IMR-90 (cell line): Measurements from ENCODE around the gene DUSP11. TPM values are rescaled to one million over a fixed set of nuclear protein-coding genes. Genes with fewer than 3 reads are reported as not detected.
"Not testable (repeated sequence)": the region's sequence is repeated elsewhere in the genome, so short reads cannot be mapped to it uniquely, and the experiment has no call there.

Experiments
- ATAC-seq: fragments of 200-7000 bp; cut with Tn5 transposase; 2 replicates; pipeline ENCODE4 v1.9.1; 2020; ENCODE audit warnings: low read depth, mild to moderate bottlenecking, moderate library complexity
- BruUV-seq: library from RNA; stranded (reverse); fragments of 400-500 nt; replicated peaks from 2 replicates; lab custom pipeline; 2021; lab: Mats Ljungman, UMichigan
- CTCF ChIA-PET: fragments of 300-600 bp; formaldehyde crosslinking; extraction: SDS; loops from one replicate; lab custom pipeline; 2021; ENCODE audit warnings: antibody characterized with exemption; lab: Yijun Ruan, JAX
- POLR2A ChIA-PET: fragments of 300-600 bp; sonication (Branson Sonifier 250); formaldehyde crosslinking; loops from one replicate; lab custom pipeline; 2022; ENCODE audit warnings: antibody characterized with exemption; ENCODE audit not compliant: unreplicated experiment; lab: Charles Lee
- DNase-seq: peaks from one replicate; pipeline ENCODE4 v3.0.0; 2013
- H2AFZ ChIP-seq: replicated peaks from 2 replicates; pipeline ENCODE3; 2013; ENCODE audit warnings: low read length, mild to moderate bottlenecking; ENCODE audit not compliant: poor library complexity
- H2AK5ac ChIP-seq: 2 replicates; pipeline ENCODE4 v1.6.1; 2013; ENCODE audit warnings: low read depth, low read length, inconsistent platforms
- H2AK9ac ChIP-seq: replicated peaks from 2 replicates; pipeline ENCODE3; 2013; ENCODE audit warnings: mild to moderate bottlenecking, low read depth, low read length, moderate library complexity; ENCODE audit not compliant: poor library complexity
- H2BK120ac ChIP-seq: 2 replicates; pipeline ENCODE4 v1.6.1; 2013; ENCODE audit warnings: low read depth, low read length, inconsistent platforms
- H2BK15ac ChIP-seq: 3 replicates; pipeline ENCODE4 v1.6.1; 2013; ENCODE audit warnings: low read depth, low read length, inconsistent platforms
- H2BK20ac ChIP-seq: 2 replicates; pipeline ENCODE4 v1.6.1; 2013; ENCODE audit warnings: low read depth, mild to moderate bottlenecking, inconsistent platforms, low read length, moderate library complexity
- H2BK5ac ChIP-seq: 2 replicates; pipeline ENCODE4 v1.6.1; 2013; ENCODE audit warnings: mild to moderate bottlenecking, low read depth, low read length, inconsistent platforms; ENCODE audit not compliant: poor library complexity, severe bottlenecking
- H3K14ac ChIP-seq: replicated peaks from 2 replicates; pipeline ENCODE4 v1.6.1; 2013; ENCODE audit warnings: low read depth, low read length, inconsistent platforms
- H3K18ac ChIP-seq: 2 replicates; pipeline ENCODE4 v1.6.1; 2013; ENCODE audit warnings: low read depth, low read length, control low read depth
- H3K23ac ChIP-seq: 2 replicates; pipeline ENCODE4 v1.6.1; 2013; ENCODE audit warnings: low read depth, low read length, inconsistent platforms
- H3K27ac ChIP-seq: 2 replicates; pipeline ENCODE4 v1.5.1; 2013; ENCODE audit warnings: mild to moderate bottlenecking, control low read depth, low read length; ENCODE audit not compliant: insufficient read depth
- H3K27me3 ChIP-seq: 2 replicates; pipeline ENCODE4 v1.6.1; 2013; ENCODE audit warnings: low read length; ENCODE audit not compliant: control insufficient read depth, insufficient read depth
- H3K36me3 ChIP-seq: 2 replicates; pipeline ENCODE4 v1.6.1; 2013; ENCODE audit warnings: low read length, mixed read lengths; ENCODE audit not compliant: control insufficient read depth, insufficient read depth
- H3K4ac ChIP-seq: 2 replicates; pipeline ENCODE4 v1.6.1; 2013; ENCODE audit warnings: low read depth, low read length, inconsistent platforms
- H3K4me1 ChIP-seq: 2 replicates; pipeline ENCODE4 v1.6.1; 2013; ENCODE audit warnings: low read length, mixed read lengths; ENCODE audit not compliant: control insufficient read depth, insufficient read depth
- H3K4me2 ChIP-seq: 2 replicates; pipeline ENCODE4 v1.6.1; 2013; ENCODE audit warnings: low read depth, mild to moderate bottlenecking, control low read depth, low read length, moderate library complexity
- H3K4me3 ChIP-seq: 2 replicates; pipeline ENCODE4 v1.5.1; 2013; ENCODE audit warnings: low read depth, mild to moderate bottlenecking, control low read depth, low read length, moderate library complexity; ENCODE audit not compliant: insufficient read depth
- H3K56ac ChIP-seq: 2 replicates; pipeline ENCODE4 v1.6.1; 2013; ENCODE audit warnings: low read length, inconsistent platforms; ENCODE audit not compliant: insufficient read depth; ENCODE audit errors: extremely low read depth
- H3K79me1 ChIP-seq, 2 experiments: 2 replicates each; pipeline ENCODE4 v1.6.1; 2013; ENCODE audit warnings: low read length in 2 of 2, inconsistent platforms in 1 of 2, low read depth in 1 of 2
- H3K9ac ChIP-seq: 2 replicates; pipeline ENCODE4 v1.6.1; 2013; ENCODE audit warnings: low read depth, low read length, control low read depth
- H3K9me1 ChIP-seq: 2 replicates; pipeline ENCODE4 v1.6.1; 2013; ENCODE audit warnings: low read length, inconsistent platforms; ENCODE audit not compliant: insufficient read depth
- H3K9me3 ChIP-seq: 2 replicates; pipeline ENCODE4 v1.6.1; 2013; ENCODE audit warnings: low read length; ENCODE audit not compliant: control insufficient read depth, insufficient read depth
- H4K20me1 ChIP-seq: 2 replicates; pipeline ENCODE4 v1.6.1; 2013; ENCODE audit warnings: low read length, inconsistent platforms; ENCODE audit not compliant: insufficient read depth
- H4K5ac ChIP-seq: 2 replicates; pipeline ENCODE4 v1.6.1; 2013; ENCODE audit warnings: mild to moderate bottlenecking, low read depth, low read length, control low read depth
- H4K8ac ChIP-seq, 2 experiments: 2 replicates each; pipeline ENCODE4 v1.6.1; 2013; ENCODE audit warnings: low read depth in 2 of 2, low read length in 2 of 2, control low read depth in 1 of 2, inconsistent platforms in 1 of 2
- H4K91ac ChIP-seq: 2 replicates; pipeline ENCODE4 v1.6.1; 2013; ENCODE audit warnings: low read depth, low read length, inconsistent platforms; ENCODE audit not compliant: insufficient read depth
- WGBS, 2 experiments: methylation state at CpG; one replicate each; pipeline versions ENCODE4 v1.1.5 to v1.1.7; 2013; ENCODE audit warnings: missing lambda C conversion rate in 2 of 2; ENCODE audit not compliant: insufficient read length in 1 of 2; ENCODE audit errors: extremely low coverage in 2 of 2; 5-methylcytosine and 5-hydroxymethylcytosine counted together
- dilution Hi-C: fragments of 300-500 bp; cut with HindIII; formaldehyde crosslinking; loops from one replicate; pipeline ENCODE4 v1.14.3; 2018; ENCODE audit warnings: low sequenced_read_pairs; ENCODE audit not compliant: unreplicated experiment
- in situ Hi-C: fragments of 300-500 bp; cut with MboI; formaldehyde crosslinking; loops from 3 replicates; pipeline ENCODE4 v1.14.3; 2019; ENCODE audit warnings: low sequenced_read_pairs, inconsistent platforms, mixed read lengths
- intact Hi-C: fragments of 100-400 bp; cut with micrococcal nuclease; formaldehyde crosslinking; loops from 2 replicates; pipeline ENCODE4 v1.10.0; 2022
- polyA plus RNA-seq, 3 experiments: library from polyadenylated mRNA; depleted of rRNA; stranded (reverse); fragments of >200 nt; gene quantifications; 2 replicates each; pipeline ENCODE4 v1.2.3, GENCODE V29; 2012; ENCODE audit warnings: low replicate concordance in 1 of 3
- total RNA-seq: library from RNA; depleted of rRNA; stranded (reverse); fragments of >200 nt; gene quantifications from 2 replicates; pipeline ENCODE4 v1.2.3, GENCODE V29; 2012

The DUSP11 gene
- total and polyA plus RNA-seq, 2 of the 4 experiments (the other 2 are of a cell fraction) = 22.4 to 25.6 TPM

DNA sequence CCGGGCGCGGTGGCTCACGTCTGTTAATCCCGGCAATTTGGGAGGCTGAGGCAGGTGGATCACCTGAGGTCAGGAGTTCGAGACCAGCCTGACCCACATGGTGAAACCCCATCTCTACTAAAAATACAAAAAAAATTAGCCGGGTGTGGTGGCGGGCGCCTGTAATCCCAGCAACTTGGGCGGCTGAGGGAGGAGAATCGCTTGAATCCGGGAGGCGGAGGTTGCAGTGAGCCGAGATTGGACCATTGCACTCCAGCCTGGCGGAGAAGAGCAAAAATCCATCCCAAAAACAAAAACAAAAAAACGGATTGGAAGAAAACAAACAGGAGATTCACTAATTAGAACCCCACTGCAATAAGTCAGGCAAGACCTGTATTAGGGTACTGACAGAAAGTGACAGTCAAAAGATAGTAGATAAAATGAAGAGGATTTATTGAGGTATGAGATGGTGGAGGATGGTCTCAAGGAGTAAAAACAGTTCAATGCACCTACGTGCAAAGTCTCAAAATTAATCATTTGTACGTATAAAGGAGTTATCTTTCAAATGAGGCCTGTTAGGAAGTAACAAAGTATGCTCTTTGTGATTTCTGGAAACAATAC lies 936 bp downstream of the DUSP11 start:
- WGBS, 2 experiments = 87% methylated on average over 4 of the region's 18 CpGs; no CpG with 5 or more reads in 1 of the 2 experiments
- TSS peak; percentile 70 for BruUV-seq

More for the DNA sequence above, 936 bp downstream of the DUSP11 start:
- H3K14ac ChIP-seq = peak overlapping the region; percentile 97
- dilution Hi-C loops, H3K4me1 ChIP-seq, H2BK20ac ChIP-seq, H3K9me1 ChIP-seq, POLR2A ChIA-PET, intact Hi-C loops, H3K18ac ChIP-seq, H2AFZ ChIP-seq, in situ Hi-C loops, DNase-seq, CTCF ChIA-PET, H2BK120ac ChIP-seq, ATAC-seq, H4K20me1 ChIP-seq, H2AK9ac ChIP-seq, H3K27me3 ChIP-seq, H3K27ac ChIP-seq, H2BK15ac ChIP-seq, H3K9me3 ChIP-seq: not testable (repeated sequence)
- H2BK5ac ChIP-seq = peak overlapping the region; percentile 74
- peak overlapping the region; percentile 77 for H3K4me2 ChIP-seq
- peak overlapping the region; percentile 72 to 97 for H4K8ac ChIP-seq
- peak overlapping the region; percentile 91; the same call in 1 of the 2 replicates for H4K91ac ChIP-seq
- peaks cover 13 to 29% of the 10 kb centered on the region in 2 experiments; a peak in 3 of 4 replicates for H3K79me1 ChIP-seq
- H3K23ac ChIP-seq = peak overlapping the region; percentile 82
- H3K36me3 ChIP-seq = peaks cover 10% of the 10 kb centered on the region
- H3K4ac ChIP-seq = peak overlapping the region; percentile 93; the same call in 1 of the 2 replicates
- peak overlapping the region; percentile 78; the same call in 1 of the 2 replicates for H3K56ac ChIP-seq
- peak overlapping the region; percentile 77; the same call in 1 of the 2 replicates for H4K5ac ChIP-seq
- H2AK5ac ChIP-seq = 0 out of 2 replicates have a peak overlapping the region, but pooled peaks have one; percentile 92
- H3K9ac ChIP-seq = peak overlapping the region; percentile 96; the same call in 1 of the 2 replicates
- H3K4me3 ChIP-seq = peak overlapping the region; percentile 78
